ENCODE data around the gene ADCY10.

GRCh38 chr1:167805041-167805556 is 108.8 kb downstream of the ADCY10 start:
- TF ChIP-seq EZH2 (IDR thresholded peaks at IDR 0.05) (no peak), POLR2AphosphoS5 (IDR thresholded peaks at IDR 0.05; ENCODE audit: borderline replicate concordance, low read depth, low read length) (no peak)
